GM21723 (cell line): ENCODE data around the gene DNAJC4.

ENCODE experiments used
- ATAC-seq: cut with Tn5 transposase; IDR thresholded peaks from one replicate; pipeline ENCODE4 v1.9.1; 2021; ENCODE audit warnings: mild to moderate bottlenecking, moderate library complexity; ENCODE audit not compliant: unreplicated experiment

DNAJC4 gene

GRCh38 chr11:64230171-64230984, at the start of gene DNAJC4:
TSS of gene DNAJC4 (plus strand) at chr11:64230548. CDS start at chr11:64230855, 307 bp downstream.
- peak; percentile 43 for ATAC-seq

GRCh38 chr11:64180891-64181290, 49.5 kb upstream of the DNAJC4 start:
- ATAC-seq: no peak

GRCh38 chr11:64181506-64182411, 48.6 kb upstream of the DNAJC4 start:
- ATAC-seq: no peak

- ATAC-seq: no peak
Observed at GRCh38 chr11:64183890-64184289, 46.5 kb upstream of the DNAJC4 start.

- peak; percentile 26 for ATAC-seq
Observed at GRCh38 chr11:64185175-64185692, 45.1 kb upstream of the DNAJC4 start.

GRCh38 chr11:64185693-64186491, 44.5 kb upstream of the DNAJC4 start, which contains the start of gene STIP1:
TSS of gene STIP1 (plus strand) at chr11:64186171. CDS start at chr11:64186262, 91 bp downstream.
- peak; percentile 84 for ATAC-seq

- ATAC-seq: no peak
Observed at GRCh38 chr11:64186492-64187165, 43.7 kb upstream of the DNAJC4 start.

GRCh38 chr11:64192434-64192833, 37.9 kb upstream of the DNAJC4 start:
- ATAC-seq: no peak

GRCh38 chr11:64196626-64197025, 33.7 kb upstream of the DNAJC4 start:
- no peak for ATAC-seq

GRCh38 chr11:64198511-64198910, 31.8 kb upstream of the DNAJC4 start:
- ATAC-seq: no peak

GRCh38 chr11:64201543-64201942, 28.8 kb upstream of the DNAJC4 start:
- no peak for ATAC-seq

GRCh38 chr11:64202992-64203391, 27.4 kb upstream of the DNAJC4 start:
- ATAC-seq: no peak

- ATAC-seq: no peak
Observed at GRCh38 chr11:64203421-64204079, 26.8 kb upstream of the DNAJC4 start.

- ATAC-seq: no peak
Observed at GRCh38 chr11:64204080-64204440, 26.3 kb upstream of the DNAJC4 start.

GRCh38 chr11:64204464-64204989, 25.8 kb upstream of the DNAJC4 start:
- no peak for ATAC-seq

GRCh38 chr11:64206457-64207255, 23.7 kb upstream of the DNAJC4 start, which contains the start of gene FERMT3:
TSS of gene FERMT3 (plus strand) at chr11:64206721. CDS start at chr11:64207365, 644 bp downstream.
- ATAC-seq: peak; percentile 4

GRCh38 chr11:64207256-64208085, 22.9 kb upstream of the DNAJC4 start:
- peak; percentile 58 for ATAC-seq
